H9 (cell line): ENCODE results near the gene MT2A. TPM values are rescaled to one million over a fixed set of nuclear protein-coding genes. Genes with fewer than 3 reads are reported as not detected.

ENCODE experiments used
- DNase-seq: peaks from one replicate; pipeline ENCODE4 v3.0.0-alpha.2; 2017
- H2AFZ ChIP-seq: one replicate; pipeline ENCODE4 v1.6.1; 2013; ENCODE audit warnings: mild to moderate bottlenecking, low read length, control low read depth, moderate library complexity
- H2AK5ac ChIP-seq: 2 replicates; pipeline ENCODE4 v1.6.1; 2013; ENCODE audit warnings: low read length, control low read depth, mixed read lengths; ENCODE audit not compliant: insufficient read length
- H2BK120ac ChIP-seq: one replicate; pipeline ENCODE4 v1.6.1; 2013; ENCODE audit warnings: low read depth, mild to moderate bottlenecking, low read length, control low read depth, inconsistent platforms; ENCODE audit not compliant: poor library complexity, severe bottlenecking
- H2BK12ac ChIP-seq: 2 replicates; pipeline ENCODE4 v1.6.1; 2013; ENCODE audit warnings: low read length, control low read depth, mixed read lengths, low read depth; ENCODE audit not compliant: insufficient read length
- H2BK15ac ChIP-seq: 2 replicates; pipeline ENCODE4 v1.6.1; 2013; ENCODE audit warnings: low read depth, low read length, control low read depth
- H2BK20ac ChIP-seq: one replicate; pipeline ENCODE4 v1.6.1; 2013; ENCODE audit warnings: low read depth, mild to moderate bottlenecking, low read length, control low read depth, inconsistent platforms; ENCODE audit not compliant: poor library complexity, severe bottlenecking
- H2BK5ac ChIP-seq: 2 replicates; pipeline ENCODE4 v1.6.1; 2013; ENCODE audit warnings: low read length, control low read depth, mixed read lengths; ENCODE audit not compliant: insufficient read length
- H3K14ac ChIP-seq: 2 replicates; pipeline ENCODE4 v1.6.1; 2013; ENCODE audit warnings: low read length, control low read depth; ENCODE audit not compliant: insufficient read depth
- H3K18ac ChIP-seq: 2 replicates; pipeline ENCODE4 v1.6.1; 2013; ENCODE audit warnings: low read depth, mild to moderate bottlenecking, mixed read lengths, low read length, control low read depth; ENCODE audit not compliant: insufficient read length
- H3K23ac ChIP-seq: 2 replicates; pipeline ENCODE4 v1.6.1; 2013; ENCODE audit warnings: low read length, control low read depth, mixed read lengths, low read depth; ENCODE audit not compliant: insufficient read length
- H3K23me2 ChIP-seq: 2 replicates; pipeline ENCODE4 v1.6.1; 2013; ENCODE audit warnings: low read depth, mild to moderate bottlenecking, mixed read lengths, low read length, control low read depth; ENCODE audit not compliant: insufficient read length, poor library complexity, severe bottlenecking
- H3K27ac ChIP-seq: 2 replicates; pipeline ENCODE4 v1.5.1; 2013; ENCODE audit warnings: low read length, control low read depth, mixed read lengths, low read depth; ENCODE audit not compliant: insufficient read length
- H3K27me3 ChIP-seq: 2 replicates; pipeline ENCODE4 v1.6.1; 2013; ENCODE audit warnings: low read length, control low read depth, inconsistent platforms; ENCODE audit not compliant: insufficient read depth
- H3K4ac ChIP-seq: 2 replicates; pipeline ENCODE4 v1.6.1; 2013; ENCODE audit warnings: low read depth, mild to moderate bottlenecking, control low read depth, inconsistent platforms, low read length, moderate library complexity
- H3K4me1 ChIP-seq: 2 replicates; pipeline ENCODE4 v1.6.1; 2013; ENCODE audit warnings: low read length, control low read depth, inconsistent platforms; ENCODE audit not compliant: insufficient read depth
- H3K4me2 ChIP-seq: 2 replicates; pipeline ENCODE4 v1.6.1; 2013; ENCODE audit warnings: low read length, control low read depth, mixed read lengths; ENCODE audit not compliant: insufficient read length, insufficient read depth
- H3K56ac ChIP-seq: 2 replicates; pipeline ENCODE4 v1.6.1; 2013; ENCODE audit warnings: low read depth, mild to moderate bottlenecking, mixed read lengths, low read length, control low read depth; ENCODE audit not compliant: insufficient read length
- H3K79me1 ChIP-seq: 2 replicates; pipeline ENCODE4 v1.6.1; 2013; ENCODE audit warnings: low read depth, mild to moderate bottlenecking, moderate library complexity, low read length, control low read depth, inconsistent platforms; ENCODE audit not compliant: insufficient read depth, poor library complexity, severe bottlenecking
- H3K79me2 ChIP-seq: 2 replicates; pipeline ENCODE4 v1.6.1; 2013; ENCODE audit warnings: low read length, control low read depth, inconsistent platforms; ENCODE audit not compliant: insufficient read depth
- H3K9ac ChIP-seq: 2 replicates; pipeline ENCODE4 v1.6.1; 2013; ENCODE audit warnings: low read length, control low read depth, mixed read lengths; ENCODE audit not compliant: insufficient read length; ENCODE audit errors: extremely low read depth
- H3K9me3 ChIP-seq: one replicate; pipeline ENCODE4 v1.6.1; 2013; ENCODE audit warnings: low read depth, low read length, inconsistent platforms; ENCODE audit not compliant: control insufficient read depth
- H3T11ph ChIP-seq: one replicate; pipeline ENCODE4 v1.6.1; 2013; ENCODE audit warnings: mild to moderate bottlenecking, low read length, control low read depth, inconsistent platforms
- H4K20me1 ChIP-seq: one replicate; pipeline ENCODE4 v1.6.1; 2013; ENCODE audit not compliant: control insufficient read depth, insufficient read length, insufficient read depth
- H4K5ac ChIP-seq: 2 replicates; pipeline ENCODE4 v1.6.1; 2013; ENCODE audit warnings: low read depth, mild to moderate bottlenecking, mixed read lengths, low read length, control low read depth; ENCODE audit not compliant: insufficient read length
- H4K8ac ChIP-seq: replicated peaks from 2 replicates; pipeline ENCODE4 v1.6.1; 2013; ENCODE audit warnings: low read length, control low read depth, mixed read lengths, low read depth; ENCODE audit not compliant: insufficient read length
- H4K91ac ChIP-seq: 2 replicates; pipeline ENCODE4 v1.6.1; 2013; ENCODE audit warnings: low read depth, mild to moderate bottlenecking, moderate library complexity, mixed read lengths, low read length, control low read depth; ENCODE audit not compliant: insufficient read length
- H3K27ac Mint-ChIP-seq, 3 experiments: 2 replicates in 2 of 3; 3 replicates in 1 of 3; pipeline ENCODE4 v1.8.0; 2020 to 2021; ENCODE audit warnings: mixed read lengths in 3 of 3, mild to moderate bottlenecking in 1 of 3, moderate library complexity in 1 of 3
- H3K27me3 Mint-ChIP-seq: 2 replicates; pipeline ENCODE4 v1.8.0; 2021; ENCODE audit warnings: low read depth, mild to moderate bottlenecking, moderate library complexity, mixed read lengths
- H3K36me3 Mint-ChIP-seq, 3 experiments: 2 replicates in 2 of 3; 3 replicates in 1 of 3; pipeline ENCODE4 v1.8.0; 2020 to 2021; ENCODE audit warnings: low read depth in 3 of 3, mixed read lengths in 3 of 3; ENCODE audit not compliant: insufficient read depth in 1 of 3
- H3K4me1 Mint-ChIP-seq, 2 experiments: 2 replicates each; pipeline ENCODE4 v1.8.0; 2020; ENCODE audit warnings: mixed read lengths in 2 of 2
- H3K4me3 Mint-ChIP-seq, 2 experiments: 2 replicates in 1 of 2; 3 replicates in 1 of 2; pipeline ENCODE4 v1.8.0; 2020 to 2021; ENCODE audit warnings: mild to moderate bottlenecking in 2 of 2, mixed read lengths in 2 of 2, moderate library complexity in 1 of 2
- H3K9me3 Mint-ChIP-seq, 2 experiments: 2 replicates in 1 of 2; 3 replicates in 1 of 2; pipeline ENCODE4 v1.8.0; 2020; ENCODE audit warnings: mild to moderate bottlenecking in 2 of 2, mixed read lengths in 2 of 2, moderate library complexity in 1 of 2
- WGBS: extraction: QIAGEN DNeasy Blood & Tissue Kit; methylation state at CpG from one replicate; pipeline ENCODE4 v1.1.7; 2013; ENCODE audit warnings: missing lambda C conversion rate, low lambda C conversion rate, mixed read lengths; ENCODE audit not compliant: insufficient read length; ENCODE audit errors: extremely low coverage; 5-methylcytosine and 5-hydroxymethylcytosine counted together
- total RNA-seq: library from RNA; stranded (reverse); gene quantifications from 2 replicates; pipeline ENCODE4 v1.2.1, GENCODE V29; 2021
- TF ChIP-seq, protein P1 (sequence below): fragments of 200-600 bp; sonication (generic); conservative IDR thresholded peaks from 3 replicates; pipeline ENCODE4 v1.8.0; 2021; ENCODE audit warnings: antibody characterized with exemption, mild to moderate bottlenecking

The MT2A gene
- total RNA-seq, 1 experiment from 2014 or later = 63.1 TPM

- Histone ChIP-seq H3K9ac (no peak overlapping the region), H3K14ac (no peak overlapping the region), H2BK15ac (no peak overlapping the region), H3K23me2 (peaks cover 9% of the 10 kb centered on the region), H3K23ac (no peak overlapping the region), H3K4me1 (no peaks in the 10 kb centered on the region; the same call in 1 of the 2 replicates), H3K4me2 (no peak overlapping the region), H3K79me1 (no peaks in the 10 kb centered on the region), H2BK120ac (no peak overlapping the region), H4K5ac (no peak overlapping the region), H3K4ac (no peak overlapping the region), H2AK5ac (no peak overlapping the region), H2BK5ac (no peak overlapping the region), H2AFZ (no peak overlapping the region), H3K79me2 (no peaks in the 10 kb centered on the region), H3T11ph (no peak overlapping the region), H4K20me1 (no peaks in the 10 kb centered on the region), H2BK20ac (no peak overlapping the region), H3K18ac (no peak overlapping the region), H3K27ac (no peak overlapping the region), H2BK12ac (no peak overlapping the region), H3K9me3 (peaks cover 6% of the 10 kb centered on the region), H3K27me3 (peaks cover 55% of the 10 kb centered on the region), H3K56ac (no peak overlapping the region), H4K8ac (no peak overlapping the region), H4K91ac (no peak overlapping the region)
- TF ChIP-seq, protein P1, sequence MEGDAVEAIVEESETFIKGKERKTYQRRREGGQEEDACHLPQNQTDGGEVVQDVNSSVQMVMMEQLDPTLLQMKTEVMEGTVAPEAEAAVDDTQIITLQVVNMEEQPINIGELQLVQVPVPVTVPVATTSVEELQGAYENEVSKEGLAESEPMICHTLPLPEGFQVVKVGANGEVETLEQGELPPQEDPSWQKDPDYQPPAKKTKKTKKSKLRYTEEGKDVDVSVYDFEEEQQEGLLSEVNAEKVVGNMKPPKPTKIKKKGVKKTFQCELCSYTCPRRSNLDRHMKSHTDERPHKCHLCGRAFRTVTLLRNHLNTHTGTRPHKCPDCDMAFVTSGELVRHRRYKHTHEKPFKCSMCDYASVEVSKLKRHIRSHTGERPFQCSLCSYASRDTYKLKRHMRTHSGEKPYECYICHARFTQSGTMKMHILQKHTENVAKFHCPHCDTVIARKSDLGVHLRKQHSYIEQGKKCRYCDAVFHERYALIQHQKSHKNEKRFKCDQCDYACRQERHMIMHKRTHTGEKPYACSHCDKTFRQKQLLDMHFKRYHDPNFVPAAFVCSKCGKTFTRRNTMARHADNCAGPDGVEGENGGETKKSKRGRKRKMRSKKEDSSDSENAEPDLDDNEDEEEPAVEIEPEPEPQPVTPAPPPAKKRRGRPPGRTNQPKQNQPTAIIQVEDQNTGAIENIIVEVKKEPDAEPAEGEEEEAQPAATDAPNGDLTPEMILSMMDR = no peak
- Mint-ChIP-seq H3K36me3 (peaks cover 5 to 8% (median 5%) of the 10 kb centered on the region in 3 experiments), H3K27ac (no peak overlapping the region), H3K9me3 (peaks cover 3 to 19% of the 10 kb centered on the region in 2 experiments; a peak in 3 of 5 replicates), H3K4me3 (no peak overlapping the region), H3K27me3 (peaks cover 92% of the 10 kb centered on the region), H3K4me1 (peaks cover 49 to 63% of the 10 kb centered on the region in 2 experiments)
- WGBS = no CpG with 5 or more reads among the region's 2 CpGs
- DNase-seq = no peak
Observed at GRCh38 chr16:56623637-56624036, 15.3 kb downstream of the MT2A start.
